Omental fat pad (tissue), 4 donors: ENCODE data around the gene OLFM2. TPM values are rescaled to one million over a fixed set of nuclear protein-coding genes. Genes with fewer than 3 reads are reported as not detected.

Experiments
- ATAC-seq: fragments of 150-250 bp; one replicate; pipeline ENCODE4 v1.9.1; 2016; ENCODE audit warnings: mild to moderate bottlenecking, moderate library complexity; ENCODE audit not compliant: low FRiP score
- DNase-seq: peaks from one replicate; pipeline ENCODE4 v3.0.0-alpha.2; 2019; ENCODE audit warnings: low spot score
- CTCF ChIP-seq, 3 donors: fragments of 450-650 bp; IDR thresholded peaks; one replicate each; pipeline ENCODE4 v1.5.1; 2016 to 2017; ENCODE audit warnings: antibody characterized with exemption in 3 of 3, mild to moderate bottlenecking in 3 of 3, moderate library complexity in 2 of 3
- small RNA-seq: library from RNA; depleted of rRNA; stranded (forward); fragments of <200 nt; gene quantifications from one replicate; pipeline ENCODE3, GENCODE V24; 2016
- total RNA-seq, 4 donors: library from RNA; depleted of rRNA; stranded (reverse); fragments of >200 nt; gene quantifications; one replicate each; pipeline ENCODE4 v1.1.0, GENCODE V29; 2016

The OLFM2 gene
- total RNA-seq, 4 donors from 2014 or later = 12.9 to 41.3 (median 23.6) TPM

- TF ChIP-seq CTCF (IDR thresholded peaks at IDR 0.05) = no peak
- ATAC-seq (no peak), DNase-seq (no peak)
Measured at GRCh38 chr19:9819596-9819909, 116.8 kb downstream of the OLFM2 start.

- ATAC-seq = peak; percentile 98
- TF ChIP-seq CTCF (IDR thresholded peaks at IDR 0.05) = no peak
- peak; percentile 100 for DNase-seq
Measured at GRCh38 chr19:9818734-9819595, 117.3 kb downstream of the OLFM2 start, which contains the start of gene FBXL12. TSS of gene FBXL12 (minus strand) at chr19:9819079. CDS start at chr19:9818813, 266 bp downstream.

GRCh38 chr19:9818175-9818733 lies 118.1 kb downstream of the OLFM2 start:
- no peak for DNase-seq
- TF ChIP-seq CTCF (IDR thresholded peaks at IDR 0.05) = no peak
- no peak for ATAC-seq

GRCh38 chr19:9811139-9811538 lies 125.2 kb downstream of the OLFM2 start:
- no peak for TF ChIP-seq CTCF (IDR thresholded peaks at IDR 0.05)
- peak; percentile 41 for ATAC-seq

GRCh38 chr19:9808855-9809824 lies 127.2 kb downstream of the OLFM2 start:
- DNase-seq (no peak), ATAC-seq (no peak)
- no peak for TF ChIP-seq CTCF (IDR thresholded peaks at IDR 0.05)

More at GRCh38 chr19:9811139-9811538, 125.2 kb downstream of the OLFM2 start:
- DNase-seq = no peak

- ATAC-seq (no peak), DNase-seq (no peak)
- no peak for TF ChIP-seq CTCF (IDR thresholded peaks at IDR 0.05)
Measured at GRCh38 chr19:9806803-9807202, 129.5 kb downstream of the OLFM2 start.

Small RNA genes lying within 50 kb of the gene (small RNA-seq; reads per million reads assigned to genes)
- gene RF00156 = not detected

Other genes with a start within 250 kb of the OLFM2 start
- gene ZNF846, start 167.8 kb downstream of the OLFM2 start, total RNA-seq = 10 to 100 TPM in 2 of 4 donors, 1 to 10 TPM in 2; 6.5 to 21.4 (median 11.0) TPM
- gene FBXL12, start 117.4 kb downstream of the OLFM2 start, total RNA-seq = 10 to 100 TPM; 18.1 to 27.9 (median 22.6) TPM
- 100 to 1,000 TPM; 407 to 513 (median 455) TPM for gene UBL5, start 108.6 kb downstream of the OLFM2 start, total RNA-seq
- 10 to 100 TPM; 59.3 to 97.7 (median 77.0) TPM for gene PIN1, start 101.2 kb downstream of the OLFM2 start, total RNA-seq
- 10 to 100 TPM; 11.5 to 74.1 (median 25.0) TPM for gene COL5A3, start 74.0 kb upstream of the OLFM2 start, total RNA-seq
- not detected for gene RDH8, start 77.0 kb upstream of the OLFM2 start, total RNA-seq
- 10 to 100 TPM; 20.7 to 36.7 (median 27.7) TPM for gene SHFL, start 149.8 kb upstream of the OLFM2 start, total RNA-seq
- under 1 TPM in 3 of 4 donors, not detected in 1; 0.31 to 0.84 (median 0.37) TPM for gene ANGPTL6, start 166.2 kb upstream of the OLFM2 start, total RNA-seq
- gene PPAN, start 169.8 kb upstream of the OLFM2 start, total RNA-seq = 10 to 100 TPM; 25.0 to 79.7 (median 32.0) TPM
- gene P2RY11, start 175.2 kb upstream of the OLFM2 start, total RNA-seq = 10 to 100 TPM in 1 of 4 donors, 1 to 10 TPM in 3; 2.7 to 18.7 (median 4.7) TPM
- gene EIF3G, start 183.4 kb upstream of the OLFM2 start, total RNA-seq = 100 to 1,000 TPM; 223 to 282 (median 242) TPM